Suppressor macrophage treated with lipopolysaccharide for 4 hours (primary cell): ENCODE results near the gene WNT7A.
"Not testable (repeated sequence)": the region's sequence is repeated elsewhere in the genome, so short reads cannot be mapped to it uniquely, and the experiment has no call there.

ENCODE experiments used
- DNase-seq: peaks from one replicate; pipeline ENCODE4 v3.0.0-alpha.2; 2020

WNT7A gene

DNA sequence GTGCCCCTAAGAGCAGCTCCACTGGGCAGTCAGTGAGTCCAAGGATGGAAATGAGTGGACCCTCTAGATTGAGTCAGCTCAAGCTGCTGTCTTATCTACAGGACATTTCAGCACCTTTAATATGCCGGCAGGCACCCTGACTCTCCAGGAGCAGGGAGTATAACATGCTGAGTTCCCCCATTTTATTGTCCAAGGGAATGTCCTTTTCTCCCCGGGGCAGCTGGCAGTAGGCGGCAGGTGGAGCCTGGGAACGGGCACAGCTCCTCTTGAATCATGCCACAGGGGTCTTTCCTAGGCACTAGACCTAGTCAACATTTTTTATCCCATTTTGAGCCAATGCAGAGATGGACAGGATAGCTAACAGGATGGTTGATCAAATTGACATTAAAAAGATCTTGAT lies 14.8 kb downstream of the WNT7A start:
- DNase-seq = no peak

DNA sequence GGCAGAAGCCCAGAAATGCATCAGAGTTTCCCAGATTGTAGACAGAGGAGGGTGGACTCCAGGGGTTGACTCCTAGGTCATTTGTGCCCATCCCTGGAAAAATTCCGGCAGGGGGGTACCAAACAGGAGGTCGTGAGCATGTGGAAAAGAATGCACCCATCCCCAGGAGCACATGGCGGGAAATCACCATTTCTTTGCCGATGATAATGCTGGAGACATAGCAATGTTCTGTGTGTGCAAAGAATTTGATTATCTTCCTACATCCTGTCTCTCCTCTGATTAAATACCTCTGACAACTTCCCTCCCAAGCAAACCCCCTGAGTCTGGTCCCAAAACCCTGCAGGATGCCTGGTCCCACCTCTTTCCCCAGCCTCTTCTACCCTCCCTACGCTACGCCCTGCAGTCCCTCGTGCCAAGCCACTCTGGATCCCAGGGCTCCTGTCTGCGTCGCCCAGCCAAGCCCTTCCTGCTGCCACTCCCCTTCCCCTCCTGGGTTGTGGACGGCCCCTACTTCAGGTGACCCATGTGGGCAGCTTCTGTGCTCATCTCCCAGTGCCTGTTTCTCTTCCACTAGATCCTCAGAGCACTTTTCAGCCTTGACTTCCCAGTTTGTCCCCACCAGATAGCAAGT lies 15.8 kb downstream of the WNT7A start:
- no peak for DNase-seq

DNA sequence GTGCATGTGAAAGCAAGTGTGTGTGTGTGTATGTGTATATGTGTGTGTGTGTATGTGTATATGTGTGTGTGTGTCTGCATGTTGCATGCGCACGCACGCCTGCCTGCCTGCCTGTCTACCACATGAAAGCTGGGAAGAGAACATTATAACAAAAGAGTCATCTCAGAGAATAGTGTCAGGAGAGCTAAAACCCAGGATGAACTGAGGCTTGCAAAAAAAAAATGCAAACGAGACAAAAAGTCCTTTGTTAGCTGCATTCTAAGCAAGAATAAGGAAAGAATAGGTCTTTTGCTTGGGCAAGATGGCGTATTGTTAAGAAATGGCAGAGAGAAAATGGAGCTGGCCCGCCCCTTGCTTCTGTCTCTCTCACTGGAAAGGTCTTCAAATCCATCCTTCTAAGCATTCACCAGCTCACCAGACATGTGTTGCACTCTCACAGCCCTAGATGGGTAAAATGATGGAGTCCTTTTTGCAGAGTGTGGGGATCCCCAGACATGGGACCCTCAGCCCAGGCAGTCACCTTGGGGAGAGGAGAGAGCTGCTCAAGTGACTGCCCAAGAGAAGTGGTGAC lies 16.4 kb downstream of the WNT7A start:
- no peak for DNase-seq

DNA sequence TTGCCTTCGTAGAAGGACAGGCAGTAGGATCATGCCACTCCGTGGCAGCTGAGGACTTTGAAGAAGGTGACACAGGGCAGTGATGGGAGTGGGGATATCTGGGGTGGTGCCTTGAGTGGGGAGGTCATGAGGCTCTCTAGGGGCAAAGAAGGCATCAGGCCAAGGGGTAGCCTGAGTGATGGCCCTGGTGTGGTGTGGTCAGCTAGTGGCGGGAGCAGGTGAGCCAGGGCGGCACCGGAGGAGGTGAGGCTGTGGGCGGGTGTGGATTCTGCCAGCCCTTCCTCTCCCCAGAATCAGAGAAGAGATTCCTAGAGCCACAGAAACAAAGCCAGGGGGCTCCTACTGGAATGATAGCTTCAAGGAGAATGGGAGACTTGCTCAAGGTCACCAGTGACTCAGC lies 18.4 kb downstream of the WNT7A start:
- DNase-seq = no peak

DNA sequence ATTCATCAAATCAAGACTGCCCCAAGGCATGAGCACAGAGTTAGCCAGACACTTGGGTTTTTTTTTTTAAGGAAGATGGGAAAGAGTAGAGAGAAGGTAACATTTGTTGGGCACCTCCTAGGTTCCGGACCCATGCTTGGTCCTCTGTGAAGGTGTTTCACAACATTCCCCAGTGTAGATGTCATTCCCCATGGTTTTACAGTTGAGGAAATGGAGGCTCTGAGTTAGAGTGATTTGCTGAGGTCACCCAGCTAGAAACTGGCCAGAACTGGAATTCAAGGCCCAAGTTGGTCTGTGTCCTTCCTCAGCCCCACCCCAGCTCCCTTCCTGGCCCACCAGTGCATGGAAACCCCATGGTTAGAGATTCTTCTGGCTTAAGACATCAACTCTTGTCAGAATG lies 19.9 kb downstream of the WNT7A start:
- no peak for DNase-seq

DNA sequence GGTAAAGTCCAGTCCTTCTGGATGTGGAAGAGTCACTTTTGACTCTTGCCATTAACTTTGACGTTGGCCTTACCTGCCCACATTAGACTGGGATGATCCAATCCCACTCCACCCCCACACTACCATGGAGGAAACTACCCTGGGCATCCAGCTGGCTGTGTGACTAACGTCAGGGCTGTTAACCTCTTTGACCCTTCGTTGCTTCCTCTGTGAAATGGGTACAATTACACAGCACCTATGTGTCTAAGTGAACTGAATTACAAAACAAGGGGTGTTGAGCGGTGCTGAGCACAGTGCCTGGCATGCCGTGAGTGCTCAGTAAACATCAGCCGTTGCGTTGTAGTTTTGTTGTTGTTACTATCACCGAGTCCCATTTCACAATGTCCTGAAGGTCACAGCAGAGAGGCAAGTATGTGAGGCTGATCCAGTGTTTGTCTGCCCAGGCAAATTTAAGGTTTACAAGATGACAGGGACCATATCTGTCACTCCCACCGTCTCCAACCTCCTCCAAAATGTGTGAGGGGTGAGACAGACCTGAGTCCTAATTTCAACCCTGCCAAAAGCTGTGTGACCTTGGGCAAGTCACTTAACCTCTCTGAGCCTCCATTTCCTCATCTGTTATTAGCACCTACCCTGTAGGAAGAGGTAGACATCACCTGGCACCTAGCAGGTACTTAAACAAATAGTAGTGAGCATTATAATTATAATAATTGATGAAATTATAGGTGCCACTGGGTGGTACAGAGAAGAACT lies 20.9 kb downstream of the WNT7A start:
- DNase-seq = no peak

DNA sequence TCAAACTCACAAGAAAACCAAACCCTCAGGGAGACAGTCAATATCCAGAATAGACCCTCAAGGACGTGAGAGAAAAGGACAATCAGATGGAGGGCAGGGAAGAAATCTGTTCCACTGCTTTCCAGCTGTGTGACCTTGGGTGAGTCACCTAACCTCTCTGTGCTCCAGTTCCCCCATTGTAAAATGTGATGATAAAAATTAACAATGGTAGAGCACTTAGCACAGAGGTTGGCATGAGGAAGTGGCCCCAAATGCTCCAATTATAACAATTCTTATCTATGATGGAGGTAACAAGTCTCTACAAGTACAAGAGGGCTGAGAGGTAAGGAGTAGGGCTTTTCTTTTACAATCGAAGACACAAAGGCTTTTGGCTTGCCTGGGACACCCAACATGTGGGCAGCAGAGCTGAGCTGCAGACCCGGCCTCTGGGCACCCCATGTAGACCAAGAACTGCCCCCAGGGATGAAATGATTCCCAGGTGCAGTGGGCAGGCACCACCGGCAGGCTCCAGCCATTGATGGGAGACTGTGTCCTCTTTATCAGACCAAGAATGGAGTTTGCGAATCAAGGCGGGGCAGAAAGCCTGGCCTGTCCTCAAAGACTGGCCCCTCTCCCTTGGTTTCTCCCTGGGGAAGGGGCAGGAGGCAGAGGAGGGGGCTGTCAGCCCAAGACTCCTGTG lies 22.0 kb downstream of the WNT7A start:
- DNase-seq = no peak

GRCh38 chr3:13856628-13857027 lies 23.2 kb downstream of the WNT7A start:
- DNase-seq = not testable (repeated sequence)

DNA sequence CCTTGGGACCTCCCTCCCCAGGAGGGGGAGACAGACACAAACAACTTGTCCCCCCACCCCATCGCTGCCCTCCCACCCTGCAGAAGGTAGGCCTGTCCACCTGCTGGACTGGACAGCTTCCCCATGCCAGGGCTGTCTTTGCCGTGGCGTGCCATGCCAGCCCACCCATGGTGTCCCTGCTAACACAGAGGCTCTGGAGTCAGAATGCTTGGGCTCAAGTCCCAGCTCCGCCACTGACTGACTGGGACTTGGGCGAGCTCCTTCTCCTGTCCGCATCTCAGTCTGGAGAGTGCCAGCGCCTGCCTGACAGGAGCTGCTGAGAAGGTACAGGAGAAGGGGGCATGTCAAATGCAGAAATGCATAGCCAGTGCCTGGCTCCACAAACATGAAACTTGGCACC lies 23.9 kb downstream of the WNT7A start:
- DNase-seq = no peak

DNA sequence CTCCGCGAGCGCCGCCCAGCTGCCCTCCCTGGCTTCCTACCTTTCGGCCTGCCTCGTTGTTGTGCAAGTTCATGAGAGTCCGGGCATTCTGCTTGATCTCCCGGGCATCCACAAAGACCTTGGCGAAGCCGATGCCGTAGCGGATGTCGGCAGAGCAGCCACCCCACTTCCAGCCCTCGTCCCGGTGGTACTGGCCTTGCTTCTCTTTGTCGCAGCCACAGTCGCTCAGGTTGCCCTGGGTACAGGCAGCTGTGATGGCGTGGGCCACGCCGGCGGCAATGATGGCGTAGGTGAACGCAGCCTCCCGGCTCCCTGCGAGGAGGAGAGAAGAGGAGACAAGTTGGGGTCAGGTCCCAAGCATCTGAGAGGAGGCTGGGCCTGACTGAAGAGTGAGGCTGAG lies 25.4 kb downstream of the WNT7A start:
- no peak for DNase-seq

- no peak for DNase-seq
These were observed 25.9 kb downstream of the WNT7A start for GRCh38 chr3:13853978-13854296.

DNA sequence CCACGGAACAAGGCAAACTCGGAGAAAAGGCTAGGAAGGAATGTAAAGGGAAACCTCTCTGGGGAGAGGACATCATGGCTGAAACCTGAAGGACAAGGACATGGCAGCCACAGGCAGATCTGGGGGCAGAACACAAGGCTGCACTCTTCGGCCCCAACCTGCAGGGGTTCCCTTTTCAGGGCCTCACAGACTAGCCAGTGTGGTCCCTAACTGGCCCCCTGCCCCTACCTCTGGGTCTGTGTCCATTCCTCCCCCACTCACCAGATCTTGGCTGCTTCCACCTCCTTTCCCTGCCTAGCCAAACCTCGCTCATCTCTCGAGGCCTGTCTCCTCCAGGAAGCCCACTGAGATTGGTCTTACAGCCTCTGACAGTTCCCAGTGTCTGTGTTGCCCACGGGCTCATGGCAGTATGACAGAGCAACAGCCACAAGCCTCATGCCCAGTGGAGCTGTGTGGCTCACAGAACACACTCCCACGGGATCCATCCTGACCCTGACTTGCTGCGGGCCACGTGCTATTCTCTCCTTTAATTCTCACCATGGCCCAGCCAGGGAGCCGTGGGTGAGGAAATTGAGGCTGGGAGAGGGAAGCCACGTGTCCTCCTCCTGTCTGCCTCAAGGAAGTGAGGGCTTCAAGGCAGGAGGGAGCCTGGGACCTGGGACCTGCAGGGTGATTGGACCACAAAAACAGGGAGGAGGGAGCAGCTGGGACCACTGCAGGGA lies 26.5 kb downstream of the WNT7A start:
- no peak for DNase-seq

DNA sequence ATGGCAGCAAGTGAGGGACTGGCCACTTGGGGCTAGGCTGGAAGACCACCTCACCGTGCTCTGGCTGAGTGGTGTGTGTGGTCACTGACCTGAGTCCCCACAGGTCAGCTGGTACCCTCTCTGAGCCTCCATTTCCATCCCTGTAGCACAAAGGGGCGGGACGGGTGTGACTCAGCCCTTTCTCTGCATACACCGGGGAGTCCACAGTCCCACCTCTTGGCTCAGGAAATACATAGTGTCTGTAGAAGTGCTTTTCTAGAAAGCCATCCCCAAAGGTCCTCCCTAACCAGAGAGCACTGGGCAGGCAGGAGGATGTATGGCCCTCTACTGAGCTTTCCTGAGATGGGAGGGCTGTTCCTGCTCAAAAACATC lies 27.2 kb downstream of the WNT7A start:
- no peak for DNase-seq

- no peak for DNase-seq
These were observed 27.8 kb downstream of the WNT7A start for GRCh38 chr3:13851997-13852637.

GRCh38 chr3:13851091-13851849 lies 28.6 kb downstream of the WNT7A start:
- DNase-seq = no peak

DNA sequence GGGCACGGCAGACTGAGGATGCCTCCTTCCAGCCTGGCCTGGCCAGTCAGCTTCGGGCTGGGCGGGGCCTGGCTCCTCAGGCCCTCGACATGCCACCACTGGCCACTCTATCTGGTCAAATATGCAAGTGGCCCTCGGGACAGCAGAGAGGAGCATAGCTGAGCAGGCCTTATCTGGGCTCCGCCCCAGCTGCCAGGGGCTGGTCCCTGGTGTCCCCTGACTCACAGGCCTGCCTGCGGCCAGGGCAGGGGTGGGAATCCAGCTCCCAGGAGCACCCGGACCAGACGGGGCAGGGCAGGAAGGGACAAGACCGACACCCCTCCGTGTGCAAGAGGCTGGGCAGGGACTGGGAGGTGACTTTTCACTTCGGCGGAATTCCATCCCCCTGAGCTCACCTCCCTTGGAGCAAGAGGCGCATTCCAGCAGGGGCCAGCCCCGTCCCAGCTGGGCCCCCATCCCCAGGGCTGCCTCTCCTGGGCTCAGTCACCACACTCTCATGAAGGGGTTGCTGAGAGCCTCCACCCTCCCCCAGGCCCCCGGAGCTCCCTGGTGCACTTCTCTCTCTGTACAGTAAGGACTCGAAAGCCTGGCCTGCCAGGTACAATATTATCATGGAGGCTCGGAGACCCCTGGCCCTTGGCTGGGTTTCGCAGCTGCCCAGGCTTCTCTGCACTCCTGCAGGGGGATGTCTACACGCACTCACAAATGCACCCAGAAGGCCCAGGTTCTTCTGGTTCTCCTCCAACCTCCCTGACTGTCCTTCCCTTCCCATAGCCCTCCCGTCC lies 29.5 kb downstream of the WNT7A start:
- DNase-seq = no peak

DNA sequence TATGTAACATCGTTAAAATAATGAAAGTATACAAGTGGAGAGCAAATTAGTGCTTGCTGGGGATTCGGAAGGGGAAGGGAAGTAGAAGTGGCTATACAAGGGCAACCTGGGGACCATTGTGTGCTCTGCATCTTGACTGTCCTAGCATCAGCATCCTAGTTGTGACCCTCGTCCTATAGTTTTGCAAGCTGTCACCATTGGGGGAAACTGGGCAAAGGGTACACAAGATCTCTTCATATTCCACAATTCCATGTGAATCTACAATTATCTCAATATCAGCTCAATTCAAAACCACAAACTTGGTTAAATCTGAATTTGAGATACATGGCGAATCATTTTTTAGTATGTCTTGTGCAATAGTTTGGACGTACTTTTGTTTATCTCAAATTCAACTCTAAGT lies 30.9 kb downstream of the WNT7A start:
- DNase-seq = no peak

DNA sequence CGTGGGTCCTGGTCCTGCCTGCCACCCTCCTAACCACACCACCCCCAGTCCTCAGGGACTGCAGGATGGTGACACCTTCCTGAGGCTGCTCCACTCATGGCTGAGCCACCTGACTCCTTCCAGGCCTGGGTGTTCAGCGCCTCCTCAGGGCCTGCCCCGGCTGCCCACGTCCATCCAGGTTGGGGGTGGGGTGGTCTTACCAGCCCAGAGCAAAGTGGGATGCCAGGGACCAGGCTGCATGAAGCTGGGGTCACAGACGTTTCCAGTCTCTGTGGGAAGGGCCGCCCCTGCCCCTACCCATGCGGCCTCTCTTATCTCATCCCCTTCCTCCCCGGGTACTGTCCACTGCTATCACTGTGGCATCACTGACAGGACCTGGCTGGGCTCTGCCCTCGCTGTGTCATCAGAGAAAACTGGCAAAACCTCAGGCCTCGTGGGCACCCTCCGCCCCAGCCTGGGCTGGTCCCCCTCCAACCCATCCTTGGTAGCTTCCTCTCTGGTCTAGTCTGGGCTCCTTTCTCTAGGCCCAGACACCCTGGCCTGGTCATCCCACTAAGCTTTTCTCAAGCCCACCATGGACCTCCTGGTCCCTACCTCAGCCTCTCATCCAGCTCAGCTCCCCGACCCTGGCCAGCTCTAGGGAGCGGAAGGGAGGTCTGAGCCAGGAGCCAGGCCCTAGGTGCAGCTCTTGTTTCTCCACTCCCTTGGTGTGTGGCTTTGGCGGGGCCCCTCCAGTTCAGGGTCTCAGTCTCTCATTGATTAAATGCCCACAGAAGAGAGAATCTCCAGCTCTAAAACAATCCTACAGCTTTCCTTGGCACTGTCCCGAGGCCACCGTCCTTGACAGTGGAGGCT lies 32.9 kb downstream of the WNT7A start:
- no peak for DNase-seq

GRCh38 chr3:13846238-13846637 lies 33.6 kb downstream of the WNT7A start:
- DNase-seq = no peak

DNA sequence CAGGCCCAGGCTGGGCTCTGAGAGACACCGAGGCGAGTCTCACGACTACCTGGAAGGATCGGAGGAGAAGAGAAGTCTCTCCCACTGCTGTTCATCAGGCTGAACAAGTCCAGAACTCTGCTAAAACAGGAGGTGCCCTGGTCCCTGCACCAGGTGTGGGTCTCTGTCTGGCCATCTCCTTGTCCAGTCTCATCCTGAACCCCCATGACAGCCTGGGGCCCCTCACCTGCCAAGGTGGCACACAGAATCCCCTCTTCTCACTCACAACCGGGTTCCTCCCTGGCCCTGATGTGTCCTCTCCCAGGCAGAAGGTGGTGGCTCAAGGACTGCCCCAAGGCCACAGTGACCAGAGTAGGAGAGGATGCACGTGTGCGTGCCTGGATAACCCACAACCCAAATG lies 34.1 kb downstream of the WNT7A start:
- DNase-seq = no peak
